Trophoblast cell (in vitro differentiated cells and primary cell): ENCODE results near the gene CAPSL.

Experiments
- DNase-seq, 2 donors: peaks; one replicate each; pipeline ENCODE4 v3.0.0-alpha.2; 2016
- H2AFZ ChIP-seq: 2 replicates; pipeline ENCODE4 v1.6.1; 2013; ENCODE audit warnings: low read length, moderate library complexity, mild to moderate bottlenecking; ENCODE audit not compliant: insufficient read depth, poor library complexity
- H2AK5ac ChIP-seq: 2 replicates; pipeline ENCODE4 v1.6.1; 2013; ENCODE audit warnings: mild to moderate bottlenecking, low read length
- H2BK120ac ChIP-seq: 2 replicates; pipeline ENCODE4 v1.6.1; 2013; ENCODE audit warnings: low read length, mild to moderate bottlenecking, moderate library complexity; ENCODE audit not compliant: insufficient read depth, poor library complexity
- H2BK12ac ChIP-seq: 2 replicates; pipeline ENCODE4 v1.6.1; 2013; ENCODE audit warnings: mild to moderate bottlenecking, low read length, moderate library complexity
- H2BK5ac ChIP-seq: 2 replicates; pipeline ENCODE4 v1.6.1; 2013; ENCODE audit warnings: low read length, low read depth, moderate library complexity, mild to moderate bottlenecking; ENCODE audit not compliant: poor library complexity
- H3K14ac ChIP-seq: 2 replicates; pipeline ENCODE4 v1.6.1; 2013; ENCODE audit warnings: mild to moderate bottlenecking, low read length
- H3K18ac ChIP-seq: 2 replicates; pipeline ENCODE4 v1.6.1; 2013; ENCODE audit warnings: mild to moderate bottlenecking, low read length
- H3K23ac ChIP-seq: 2 replicates; pipeline ENCODE4 v1.6.1; 2013; ENCODE audit warnings: low read length
- H3K27ac ChIP-seq: 2 replicates; pipeline ENCODE4 v1.5.1; 2013; ENCODE audit warnings: low read depth, mild to moderate bottlenecking, inconsistent platforms, low read length, moderate library complexity
- H3K27me3 ChIP-seq: 2 replicates; pipeline ENCODE4 v1.6.1; 2013; ENCODE audit warnings: inconsistent platforms, mild to moderate bottlenecking, low read length, moderate library complexity; ENCODE audit not compliant: insufficient read depth
- H3K36me3 ChIP-seq, 2 experiments: 1 replicate in 1 of 2; 2 replicates in 1 of 2; pipeline ENCODE4 v1.6.1; 2013; ENCODE audit warnings: low read length in 2 of 2, mild to moderate bottlenecking in 2 of 2, moderate library complexity in 1 of 2; ENCODE audit not compliant: insufficient read depth in 2 of 2, control insufficient read depth in 1 of 2
- H3K4ac ChIP-seq: 2 replicates; pipeline ENCODE4 v1.6.1; 2013; ENCODE audit warnings: low read depth, mild to moderate bottlenecking, low read length, moderate library complexity
- H3K4me1 ChIP-seq, 2 experiments: 1 replicate in 1 of 2; 2 replicates in 1 of 2; pipeline ENCODE4 v1.6.1; 2013; ENCODE audit warnings: low read length in 2 of 2, mild to moderate bottlenecking in 2 of 2, moderate library complexity in 1 of 2; ENCODE audit not compliant: insufficient read depth in 2 of 2, control insufficient read depth in 1 of 2
- H3K4me2 ChIP-seq: 2 replicates; pipeline ENCODE4 v1.6.1; 2013; ENCODE audit warnings: inconsistent platforms, mild to moderate bottlenecking, low read length, moderate library complexity
- H3K4me3 ChIP-seq: 2 replicates; pipeline ENCODE4 v1.5.1; 2013; ENCODE audit warnings: mild to moderate bottlenecking, low read depth, low read length, inconsistent platforms
- H3K79me1 ChIP-seq: one replicate; pipeline ENCODE4 v1.6.1; 2013; ENCODE audit warnings: low read length
- H3K79me2 ChIP-seq: 2 replicates; pipeline ENCODE4 v1.6.1; 2013; ENCODE audit warnings: low read length, mild to moderate bottlenecking; ENCODE audit not compliant: control insufficient read depth, insufficient read depth, poor library complexity
- H3K9ac ChIP-seq: 2 replicates; pipeline ENCODE4 v1.6.1; 2013; ENCODE audit warnings: mild to moderate bottlenecking, low read length
- H3K9me3 ChIP-seq: 2 replicates; pipeline ENCODE4 v1.6.1; 2013; ENCODE audit warnings: low read depth, mild to moderate bottlenecking, control low read depth, inconsistent platforms, low read length; ENCODE audit not compliant: insufficient read depth
- H4K12ac ChIP-seq: 2 replicates; pipeline ENCODE4 v1.6.1; 2013; ENCODE audit warnings: low read depth, mild to moderate bottlenecking, low read length, moderate library complexity
- H4K8ac ChIP-seq: 2 replicates; pipeline ENCODE4 v1.6.1; 2013; ENCODE audit warnings: low read depth, mild to moderate bottlenecking, low read length, moderate library complexity
- H4K91ac ChIP-seq: one replicate; pipeline ENCODE4 v1.6.1; 2013; ENCODE audit warnings: low read depth, mild to moderate bottlenecking, low read length, moderate library complexity
- WGBS: extraction: QIAGEN DNeasy Blood & Tissue Kit; methylation state at CpG from one replicate; pipeline ENCODE4 v1.1.7; 2013; ENCODE audit warnings: missing lambda C conversion rate; ENCODE audit not compliant: insufficient read length, insufficient coverage; ENCODE audit errors: extremely low coverage; 5-methylcytosine and 5-hydroxymethylcytosine counted together

CAPSL gene

DNA sequence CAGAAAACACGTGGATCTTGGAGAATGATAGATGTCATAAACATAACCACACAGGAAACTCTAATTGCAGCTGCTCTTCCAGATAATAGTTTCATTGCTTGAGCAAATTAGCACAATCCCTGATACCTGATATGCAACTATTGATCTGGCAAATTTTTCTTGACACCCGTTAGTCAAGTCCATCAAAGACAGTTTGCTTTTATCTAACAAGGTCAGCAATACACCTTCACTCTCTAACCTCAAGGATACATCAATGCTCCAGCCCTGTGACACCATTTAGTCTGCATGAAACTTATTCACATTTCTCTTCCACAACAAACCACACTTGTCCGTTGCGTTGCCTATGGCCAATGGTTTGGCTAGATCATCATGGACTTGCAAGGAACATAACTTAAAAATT is 36.1 kb upstream of the CAPSL start:
- Histone ChIP-seq H3K18ac (no peak overlapping the region), H2AK5ac (no peak overlapping the region), H3K9ac (no peak overlapping the region), H3K4me3 (no peak overlapping the region), H3K79me1 (no peaks in the 10 kb centered on the region), H3K36me3 (no peaks in the 10 kb centered on the region), H2AFZ (no peak overlapping the region), H3K23ac (no peak overlapping the region), H2BK5ac (no peak overlapping the region), H2BK120ac (no peak overlapping the region), H3K9me3 (no peaks in the 10 kb centered on the region), H2BK12ac (no peak overlapping the region), H3K14ac (no peak overlapping the region), H4K91ac (no peak overlapping the region), H3K4me1 (peaks cover 5% of the 10 kb centered on the region in 2 experiments), H4K12ac (no peak overlapping the region), H3K4me2 (no peak overlapping the region), H3K27ac (no peak overlapping the region), H3K27me3 (no peaks in the 10 kb centered on the region), H3K79me2 (no peaks in the 10 kb centered on the region), H3K4ac (no peak overlapping the region), H4K8ac (no peak overlapping the region)
- DNase-seq: no peak
- WGBS: no CpG with 5 or more reads among the region's 4 CpGs

DNA sequence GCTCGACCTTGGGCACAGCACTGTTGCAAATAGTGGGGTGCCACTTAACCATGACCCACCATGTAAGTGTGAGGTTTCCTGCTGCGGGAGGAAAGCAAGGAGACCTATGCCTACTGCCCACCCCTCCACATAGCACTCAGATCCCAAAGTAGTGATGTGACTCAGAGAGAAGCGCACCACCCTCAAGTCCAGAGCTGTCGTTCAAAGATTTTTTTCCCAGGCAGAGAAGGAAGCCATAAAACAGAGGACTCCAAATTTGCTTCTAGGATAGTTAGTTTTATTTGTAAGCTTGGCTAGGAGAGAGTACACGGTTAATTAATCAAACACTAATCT is 33.4 kb upstream of the CAPSL start:
- WGBS: no CpG with 5 or more reads among the region's 5 CpGs
- H2BK12ac ChIP-seq: peak overlapping the region; percentile 25
- peak overlapping the region; percentile 42 for H3K9ac ChIP-seq
- no peaks in the 10 kb centered on the region for H3K27me3 ChIP-seq
- H3K4me1 ChIP-seq: peaks cover 5% of the 10 kb centered on the region in 2 experiments
- no peak overlapping the region for H3K14ac ChIP-seq
- no peak overlapping the region for H3K18ac ChIP-seq
- H4K8ac ChIP-seq: no peak overlapping the region
- no peaks in the 10 kb centered on the region for H3K79me1 ChIP-seq
- H2AFZ ChIP-seq: no peak overlapping the region
- H3K4ac ChIP-seq: no peak overlapping the region
- no peaks in the 10 kb centered on the region for H3K79me2 ChIP-seq
- no peak for DNase-seq
- H2AK5ac ChIP-seq: no peak overlapping the region
- H3K23ac ChIP-seq: no peak overlapping the region
- H3K9me3 ChIP-seq: no peaks in the 10 kb centered on the region
- no peaks in the 10 kb centered on the region for H3K36me3 ChIP-seq
- H2BK120ac ChIP-seq: no peak overlapping the region
- H2BK5ac ChIP-seq: no peak overlapping the region
- no peak overlapping the region for H4K12ac ChIP-seq
- H3K27ac ChIP-seq: no peak overlapping the region
- H4K91ac ChIP-seq: no peak overlapping the region
- H3K4me2 ChIP-seq: no peak overlapping the region
- no peak overlapping the region for H3K4me3 ChIP-seq

DNA sequence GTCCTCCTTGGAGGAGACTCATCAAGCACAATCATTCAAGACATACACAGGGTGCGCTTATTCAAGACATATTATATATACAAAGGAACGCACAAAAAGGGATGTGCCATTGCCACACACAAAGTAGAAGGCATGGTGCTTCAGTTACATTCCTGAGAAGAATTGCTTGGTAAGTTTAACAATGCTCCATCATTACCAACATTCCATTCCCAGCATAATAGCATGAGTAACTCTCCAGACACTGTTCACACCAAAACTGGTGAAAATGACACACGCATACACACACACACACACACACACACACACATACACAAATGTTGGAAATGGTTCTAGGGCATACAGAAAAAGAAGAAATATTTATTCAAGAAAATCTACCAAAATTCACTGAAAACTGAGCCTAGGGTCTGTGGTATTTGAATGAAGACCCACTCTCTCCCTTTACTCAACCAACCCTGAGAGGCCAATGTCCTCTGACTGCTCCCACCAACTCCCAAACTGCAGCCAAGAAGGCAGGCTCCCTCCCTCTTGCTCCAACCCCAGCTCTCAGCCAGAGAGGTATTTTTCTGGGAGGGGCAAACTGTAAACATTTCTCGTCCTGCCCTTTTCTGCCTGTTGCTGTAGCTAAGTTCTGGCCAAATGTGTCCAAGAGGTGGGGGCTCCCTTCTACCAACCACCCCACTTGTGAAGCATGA is 32.9 kb upstream of the CAPSL start:
- Histone ChIP-seq H3K79me2 (no peaks in the 10 kb centered on the region), H3K4ac (no peak overlapping the region), H3K27me3 (no peaks in the 10 kb centered on the region), H2AK5ac (no peak overlapping the region), H3K4me3 (no peak overlapping the region), H3K36me3 (no peaks in the 10 kb centered on the region), H4K8ac (no peak overlapping the region), H3K9me3 (no peaks in the 10 kb centered on the region), H2BK5ac (peak overlapping the region; percentile 40), H3K4me2 (no peak overlapping the region), H3K79me1 (no peaks in the 10 kb centered on the region), H2AFZ (no peak overlapping the region), H2BK120ac (no peak overlapping the region), H4K12ac (no peak overlapping the region), H3K9ac (peak overlapping the region; percentile 42), H3K27ac (peak overlapping the region; percentile 4), H3K18ac (no peak overlapping the region), H3K23ac (no peak overlapping the region), H4K91ac (no peak overlapping the region), H3K14ac (no peak overlapping the region), H2BK12ac (peak overlapping the region; percentile 70), H3K4me1 (peaks cover 5% of the 10 kb centered on the region in 2 experiments)
- no CpG with 5 or more reads among the region's 4 CpGs for WGBS
- peak; percentile 7 to 58 for DNase-seq

DNA sequence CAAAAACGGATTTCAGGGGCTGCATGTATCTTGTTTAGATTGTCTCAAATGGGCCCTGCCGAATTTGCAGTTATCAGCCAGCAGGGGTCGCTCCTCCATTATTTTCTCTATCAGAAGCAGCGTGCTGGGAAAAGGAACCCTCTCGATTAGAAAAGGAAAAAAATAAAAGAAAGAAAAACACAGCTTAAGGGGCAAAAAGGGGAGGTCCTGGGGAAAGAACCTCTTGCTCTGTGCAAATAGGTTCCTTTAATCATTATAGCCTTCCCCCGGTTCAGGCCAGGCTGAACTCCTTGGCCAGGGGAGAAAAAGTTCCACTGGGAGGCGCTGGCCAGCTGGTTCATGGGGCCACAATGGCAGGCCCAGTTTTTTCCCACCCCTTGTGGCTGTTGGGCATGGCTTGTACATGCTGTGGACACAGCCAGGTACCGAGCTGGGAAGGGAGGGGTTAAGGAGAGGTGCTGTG is 25.0 kb upstream of the CAPSL start:
- peaks cover 2 to 4% of the 10 kb centered on the region in 2 experiments for H3K4me1 ChIP-seq
- DNase-seq: peak in 1 of 2 donors; percentile 40
- no peaks in the 10 kb centered on the region for H3K27me3 ChIP-seq
- H3K4ac ChIP-seq: no peak overlapping the region
- peak overlapping the region; percentile 48 for H2BK5ac ChIP-seq
- no peak overlapping the region for H3K4me2 ChIP-seq
- H2AK5ac ChIP-seq: peak overlapping the region; percentile 83
- no peak overlapping the region for H2AFZ ChIP-seq
- peaks cover 0 to 2% of the 10 kb centered on the region in 2 experiments for H3K36me3 ChIP-seq
- H4K12ac ChIP-seq: no peak overlapping the region
- peak overlapping the region; percentile 40 for H4K91ac ChIP-seq
- H3K79me1 ChIP-seq: peaks cover 3% of the 10 kb centered on the region
- no peaks in the 10 kb centered on the region for H3K79me2 ChIP-seq
- H3K9ac ChIP-seq: no peak overlapping the region
- no CpG with 5 or more reads among the region's 8 CpGs for WGBS
- peaks cover 5% of the 10 kb centered on the region for H3K9me3 ChIP-seq
- H2BK120ac ChIP-seq: peak overlapping the region; percentile 79
- H3K4me3 ChIP-seq: no peak overlapping the region
- peak overlapping the region; percentile 74 for H2BK12ac ChIP-seq
- no peak overlapping the region for H3K14ac ChIP-seq
- no peak overlapping the region for H3K18ac ChIP-seq
- peak overlapping the region; percentile 43 for H4K8ac ChIP-seq
- H3K27ac ChIP-seq: no peak overlapping the region
- H3K23ac ChIP-seq: no peak overlapping the region
